22Rv1 (cell line): ENCODE measurements around the gene AGPAT4.

Source experiments
- CTCF ChIP-seq: fragments of 450-650 bp; IDR thresholded peaks from 2 replicates; pipeline ENCODE4 v1.5.1; 2017; ENCODE audit warnings: mild to moderate bottlenecking
- ZFX ChIP-seq: fragments of 450-650 bp; IDR thresholded peaks from 2 replicates; pipeline ENCODE4 v1.6.1; 2017; ENCODE audit warnings: antibody characterized with exemption, borderline replicate concordance

DNA sequence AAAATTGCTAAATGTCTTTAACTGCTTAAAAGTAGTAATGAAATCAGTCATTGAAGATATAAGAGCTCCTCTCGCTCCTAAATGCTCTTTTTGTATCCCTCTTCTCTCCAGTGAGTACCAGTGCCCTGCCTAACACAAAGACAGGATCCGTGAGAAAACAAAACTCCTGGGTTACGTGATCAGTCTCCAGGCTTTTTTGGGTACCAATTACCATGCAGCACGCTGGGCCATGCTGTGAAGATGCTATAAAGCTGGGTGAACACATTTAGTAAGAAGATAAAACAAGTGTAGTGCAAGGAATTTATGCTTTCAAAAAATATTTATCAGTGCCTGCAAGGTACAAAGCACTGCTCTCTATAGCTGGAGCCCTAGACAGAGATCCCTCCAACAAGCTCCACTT is 66.7 kb downstream of the AGPAT4 start:
- no peak for TF ChIP-seq CTCF
- no peak for TF ChIP-seq ZFX
